Neural cell (in vitro differentiated cells): Measurements from ENCODE around the gene OR56A5. TPM values are rescaled to one million over a fixed set of nuclear protein-coding genes. Genes with fewer than 3 reads are reported as not detected.

Experiments used
- H2AFZ ChIP-seq: fragments of 200-600, 300-800 bp; sonication (generic), shearing (Covaris generic); 2 replicates; pipeline ENCODE4 v1.6.0; 2014; ENCODE audit warnings: low read depth, mild to moderate bottlenecking, antibody characterized with exemption, low read length, moderate library complexity
- H3F3A ChIP-seq: fragments of 200-600 bp; shearing (Covaris generic); 2 replicates; pipeline ENCODE4 v1.6.1; 2016; ENCODE audit warnings: mild to moderate bottlenecking, moderate library complexity, mixed read lengths, antibody characterized with exemption, low read length; ENCODE audit not compliant: insufficient read depth, poor library complexity, severe bottlenecking
- H3K27ac ChIP-seq: fragments of 200-600, 300-800 bp; sonication (generic), shearing (Covaris generic); 2 replicates; pipeline ENCODE4 v1.5.1; 2014; ENCODE audit warnings: mild to moderate bottlenecking, low read length, moderate library complexity
- H3K27me3 ChIP-seq: fragments of 300-800, 200-600 bp; sonication (generic), shearing (Covaris generic); 2 replicates; pipeline ENCODE4 v1.6.0; 2014; ENCODE audit warnings: mild to moderate bottlenecking, low read depth, low read length, moderate library complexity; ENCODE audit not compliant: insufficient read depth
- H3K36me3 ChIP-seq: fragments of 300-800, 200-600 bp; sonication (generic), shearing (Covaris generic); 2 replicates; pipeline ENCODE4 v1.5.1; 2014; ENCODE audit warnings: mild to moderate bottlenecking, antibody characterized with exemption, low read length, moderate library complexity; ENCODE audit not compliant: insufficient read depth
- H3K4me2 ChIP-seq: fragments of 300-800, 200-600 bp; sonication (generic), shearing (Covaris generic); 2 replicates; pipeline ENCODE4 v1.6.0; 2014; ENCODE audit warnings: mild to moderate bottlenecking, low read length
- H3K4me3 ChIP-seq: fragments of 300-800, 200-600 bp; sonication (generic), shearing (Covaris generic); 2 replicates; pipeline ENCODE4 v1.5.1; 2014; ENCODE audit warnings: mild to moderate bottlenecking, low read length, moderate library complexity
- H3K79me2 ChIP-seq: fragments of 200-600 bp; shearing (Covaris generic); replicated peaks from 2 replicates; pipeline ENCODE4 v1.6.0; 2014; ENCODE audit warnings: mild to moderate bottlenecking, low read length, moderate library complexity; ENCODE audit not compliant: insufficient read depth
- H3K9ac ChIP-seq: fragments of 300-800, 200-600 bp; sonication (generic), shearing (Covaris generic); 2 replicates; pipeline ENCODE4 v1.6.1; 2016; ENCODE audit warnings: mild to moderate bottlenecking, low read length, mixed read lengths
- H3K9me2 ChIP-seq: fragments of 200-600 bp; shearing (Covaris generic); 2 replicates; pipeline ENCODE4 v1.6.1; 2016; ENCODE audit warnings: mild to moderate bottlenecking, low read length, mixed read lengths; ENCODE audit not compliant: insufficient read depth
- H3K9me3 ChIP-seq: fragments of 200-600, 300-800 bp; sonication (generic), shearing (Covaris generic); 2 replicates; pipeline ENCODE4 v1.6.1; 2016; ENCODE audit warnings: mild to moderate bottlenecking, mixed run types, low read length, moderate library complexity, mixed read lengths
- H4K20me1 ChIP-seq: fragments of 200-600 bp; shearing (Covaris generic); 2 replicates; pipeline ENCODE4 v1.6.1; 2016; ENCODE audit warnings: mild to moderate bottlenecking, mixed run types; ENCODE audit not compliant: insufficient read depth
- CTCF ChIP-seq: fragments of 450-650 bp; IDR thresholded peaks from 2 replicates; pipeline ENCODE4 v1.5.1; 2014; ENCODE audit warnings: antibody characterized with exemption, mild to moderate bottlenecking, moderate library complexity; ENCODE audit not compliant: poor library complexity, severe bottlenecking
- EP300 ChIP-seq: fragments of 450-650 bp; conservative IDR thresholded peaks from 2 replicates; pipeline ENCODE4 v1.6.1; 2014; ENCODE audit warnings: antibody characterized with exemption, mild to moderate bottlenecking, moderate library complexity; ENCODE audit not compliant: poor library complexity, severe bottlenecking
- EZH2 ChIP-seq: fragments of 200-600, 300-800 bp; shearing (Covaris generic), sonication (generic); IDR thresholded peaks from 2 replicates; pipeline ENCODE4 v1.6.1; 2014; ENCODE audit warnings: antibody characterized with exemption, low read length, borderline replicate concordance, mild to moderate bottlenecking; ENCODE audit not compliant: insufficient read depth, poor library complexity, severe bottlenecking
- MXI1 ChIP-seq: fragments of 450-650 bp; conservative IDR thresholded peaks from 2 replicates; pipeline ENCODE4 v1.6.1; 2014; ENCODE audit warnings: antibody characterized with exemption, mild to moderate bottlenecking; ENCODE audit not compliant: poor library complexity, severe bottlenecking
- POLR2AphosphoS5 ChIP-seq: IDR thresholded peaks from 2 replicates; pipeline ENCODE4 v1.6.1; 2012
- RAD21 ChIP-seq: fragments of 450-650 bp; conservative IDR thresholded peaks from 2 replicates; pipeline ENCODE4 v1.6.1; 2014; ENCODE audit warnings: antibody characterized with exemption, mild to moderate bottlenecking, moderate library complexity
- SMC3 ChIP-seq: fragments of 450-650 bp; conservative IDR thresholded peaks from 2 replicates; pipeline ENCODE4 v1.6.1; 2014; ENCODE audit warnings: antibody characterized with exemption, mild to moderate bottlenecking, moderate library complexity; ENCODE audit not compliant: poor library complexity
- TAF1 ChIP-seq: IDR thresholded peaks from 2 replicates; pipeline ENCODE4 v1.6.1; 2012; ENCODE audit warnings: low read depth
- polyA plus RNA-seq: library from polyadenylated mRNA; depleted of rRNA; stranded (reverse); fragments of >200 nt; gene quantifications from 2 replicates; pipeline ENCODE4 v1.2.3, GENCODE V29; 2014
- TF ChIP-seq, protein P1 (sequence below): IDR thresholded peaks from 2 replicates; pipeline ENCODE4 v1.6.1; 2012; ENCODE audit warnings: borderline replicate concordance

OR56A5 gene
- polyA plus RNA-seq, 1 donor from 2014 or later, result not detected

GRCh38 chr11:6006846-6007245 is 38.6 kb upstream of the OR56A5 start, which contains the start of gene OR56A4:
TSS of gene OR56A4 (minus strand) at chr11:6006946. CDS start at chr11:6002992, 3,954 bp downstream.
- no peaks in the 10 kb centered on the region for H3K9me2 ChIP-seq
- no peaks in the 10 kb centered on the region for H3K79me2 ChIP-seq
- H3K27ac ChIP-seq, result no peak within 1 kb of the TSS
- no peaks in the 10 kb centered on the region for H3K36me3 ChIP-seq
- H3K9ac ChIP-seq, result no peak within 1 kb of the TSS
- no peaks in the 10 kb centered on the region for H3K9me3 ChIP-seq
- TF ChIP-seq, protein P1, sequence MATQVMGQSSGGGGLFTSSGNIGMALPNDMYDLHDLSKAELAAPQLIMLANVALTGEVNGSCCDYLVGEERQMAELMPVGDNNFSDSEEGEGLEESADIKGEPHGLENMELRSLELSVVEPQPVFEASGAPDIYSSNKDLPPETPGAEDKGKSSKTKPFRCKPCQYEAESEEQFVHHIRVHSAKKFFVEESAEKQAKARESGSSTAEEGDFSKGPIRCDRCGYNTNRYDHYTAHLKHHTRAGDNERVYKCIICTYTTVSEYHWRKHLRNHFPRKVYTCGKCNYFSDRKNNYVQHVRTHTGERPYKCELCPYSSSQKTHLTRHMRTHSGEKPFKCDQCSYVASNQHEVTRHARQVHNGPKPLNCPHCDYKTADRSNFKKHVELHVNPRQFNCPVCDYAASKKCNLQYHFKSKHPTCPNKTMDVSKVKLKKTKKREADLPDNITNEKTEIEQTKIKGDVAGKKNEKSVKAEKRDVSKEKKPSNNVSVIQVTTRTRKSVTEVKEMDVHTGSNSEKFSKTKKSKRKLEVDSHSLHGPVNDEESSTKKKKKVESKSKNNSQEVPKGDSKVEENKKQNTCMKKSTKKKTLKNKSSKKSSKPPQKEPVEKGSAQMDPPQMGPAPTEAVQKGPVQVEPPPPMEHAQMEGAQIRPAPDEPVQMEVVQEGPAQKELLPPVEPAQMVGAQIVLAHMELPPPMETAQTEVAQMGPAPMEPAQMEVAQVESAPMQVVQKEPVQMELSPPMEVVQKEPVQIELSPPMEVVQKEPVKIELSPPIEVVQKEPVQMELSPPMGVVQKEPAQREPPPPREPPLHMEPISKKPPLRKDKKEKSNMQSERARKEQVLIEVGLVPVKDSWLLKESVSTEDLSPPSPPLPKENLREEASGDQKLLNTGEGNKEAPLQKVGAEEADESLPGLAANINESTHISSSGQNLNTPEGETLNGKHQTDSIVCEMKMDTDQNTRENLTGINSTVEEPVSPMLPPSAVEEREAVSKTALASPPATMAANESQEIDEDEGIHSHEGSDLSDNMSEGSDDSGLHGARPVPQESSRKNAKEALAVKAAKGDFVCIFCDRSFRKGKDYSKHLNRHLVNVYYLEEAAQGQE, result no peak
- TF ChIP-seq POLR2AphosphoS5, result no peak
- no peak for TF ChIP-seq RAD21
- TF ChIP-seq EZH2, result no peak
- no peak for TF ChIP-seq EP300
- TF ChIP-seq TAF1, result no peak
- TF ChIP-seq SMC3, result no peak
- no peak within 1 kb of the TSS for H2AFZ ChIP-seq
- H3K4me3 ChIP-seq, result no peak within 1 kb of the TSS
- H4K20me1 ChIP-seq, result no peaks in the 10 kb centered on the region
- H3F3A ChIP-seq, result no peaks in the 10 kb centered on the region
- H3K27me3 ChIP-seq, result no peaks in the 10 kb centered on the region
- H3K4me2 ChIP-seq, result no peak within 1 kb of the TSS

DNA sequence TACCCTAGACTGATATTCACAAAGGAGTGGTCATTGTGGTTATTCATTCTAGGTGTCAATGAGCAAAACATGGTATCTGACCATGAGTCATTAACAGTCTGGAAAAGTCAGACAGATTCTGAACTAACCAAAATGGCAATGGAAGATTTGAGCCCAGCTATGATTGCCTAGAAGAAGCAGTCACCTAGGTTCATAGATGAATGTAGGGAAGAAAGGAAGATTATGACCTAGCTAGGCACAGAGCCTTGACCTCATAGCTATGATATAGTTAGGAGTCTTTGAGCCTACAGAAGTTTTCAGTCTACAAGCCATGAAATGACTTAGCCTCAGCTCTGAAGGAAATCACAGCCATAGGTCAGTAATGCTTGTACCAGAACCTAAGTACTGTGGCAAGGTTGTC is 38.1 kb upstream of the OR56A5 start:
- Histone ChIP-seq H3F3A (no peaks in the 10 kb centered on the region), H3K9me3 (no peaks in the 10 kb centered on the region), H3K36me3 (no peaks in the 10 kb centered on the region), H2AFZ (no peak overlapping the region), H3K27ac (no peak overlapping the region), H4K20me1 (no peaks in the 10 kb centered on the region), H3K9me2 (no peaks in the 10 kb centered on the region), H3K9ac (no peak overlapping the region), H3K4me3 (no peak overlapping the region), H3K27me3 (no peaks in the 10 kb centered on the region), H3K4me2 (no peak overlapping the region), H3K79me2 (no peaks in the 10 kb centered on the region)
- TF ChIP-seq RAD21 (no peak), TAF1 (no peak), SMC3 (no peak), POLR2AphosphoS5 (no peak), EP300 (no peak), EZH2 (no peak), MXI1 (no peak), CTCF (no peak)
- TF ChIP-seq, protein P1, result no peak
